Stomach (tissue), 4 donors: ENCODE data around the gene CAMK2B.

Experiments used
- EP300 ChIP-seq: sonication (generic); formaldehyde crosslinking; IDR thresholded peaks from one replicate; pipeline ENCODE4 v1.6.1; 2017; ENCODE audit warnings: antibody characterized with exemption
- POLR2A ChIP-seq, 4 donors: fragments of 450-650 bp; IDR thresholded peaks; one replicate each; pipeline ENCODE4 v1.6.1; 2016; ENCODE audit warnings: antibody characterized with exemption in 4 of 4, control low read depth in 2 of 4, mild to moderate bottlenecking in 1 of 4, moderate library complexity in 1 of 4
- TF ChIP-seq, protein P1 (sequence below), 7 experiments: fragments of 450-650 bp in 4 of 7; fragments of 200-600 bp in 3 of 7; sonication (generic) in 3 of 7; IDR thresholded peaks; one replicate each; pipeline ENCODE4 v1.5.1; 2016 to 2019; ENCODE audit warnings: antibody characterized with exemption in 7 of 7, control low read depth in 2 of 7, mild to moderate bottlenecking in 1 of 7

DNA sequence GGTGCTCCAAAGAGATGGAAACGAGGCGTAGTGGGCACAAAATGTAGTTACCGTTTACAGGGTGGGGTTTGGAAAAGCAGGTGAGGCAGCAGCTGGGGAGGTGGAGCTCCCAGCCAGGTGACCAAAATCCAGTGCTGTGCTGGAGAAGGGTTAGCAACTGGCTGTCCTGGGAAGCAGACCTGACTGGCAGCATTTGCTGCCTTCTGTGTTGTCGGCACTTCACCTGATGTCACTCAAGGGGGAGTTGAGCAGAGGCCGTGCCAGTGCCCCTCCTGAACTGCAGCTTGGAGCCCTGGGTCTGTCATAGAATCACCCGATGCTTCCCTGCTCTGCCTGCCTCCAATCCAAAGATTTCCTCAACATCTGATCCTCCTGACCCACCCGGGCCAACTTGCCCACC is 148.9 kb downstream of the CAMK2B start:
- TF ChIP-seq EP300: no peak
- TF ChIP-seq, protein P1, sequence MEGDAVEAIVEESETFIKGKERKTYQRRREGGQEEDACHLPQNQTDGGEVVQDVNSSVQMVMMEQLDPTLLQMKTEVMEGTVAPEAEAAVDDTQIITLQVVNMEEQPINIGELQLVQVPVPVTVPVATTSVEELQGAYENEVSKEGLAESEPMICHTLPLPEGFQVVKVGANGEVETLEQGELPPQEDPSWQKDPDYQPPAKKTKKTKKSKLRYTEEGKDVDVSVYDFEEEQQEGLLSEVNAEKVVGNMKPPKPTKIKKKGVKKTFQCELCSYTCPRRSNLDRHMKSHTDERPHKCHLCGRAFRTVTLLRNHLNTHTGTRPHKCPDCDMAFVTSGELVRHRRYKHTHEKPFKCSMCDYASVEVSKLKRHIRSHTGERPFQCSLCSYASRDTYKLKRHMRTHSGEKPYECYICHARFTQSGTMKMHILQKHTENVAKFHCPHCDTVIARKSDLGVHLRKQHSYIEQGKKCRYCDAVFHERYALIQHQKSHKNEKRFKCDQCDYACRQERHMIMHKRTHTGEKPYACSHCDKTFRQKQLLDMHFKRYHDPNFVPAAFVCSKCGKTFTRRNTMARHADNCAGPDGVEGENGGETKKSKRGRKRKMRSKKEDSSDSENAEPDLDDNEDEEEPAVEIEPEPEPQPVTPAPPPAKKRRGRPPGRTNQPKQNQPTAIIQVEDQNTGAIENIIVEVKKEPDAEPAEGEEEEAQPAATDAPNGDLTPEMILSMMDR (IDR thresholded peaks at IDR 0.05): no peak
- no peak for TF ChIP-seq POLR2A (IDR thresholded peaks at IDR 0.05)
